Measurements from ENCODE around the gene GBA3. TPM values are rescaled to one million over a fixed set of nuclear protein-coding genes. Genes with fewer than 3 reads are reported as not detected.

GBA3 gene
- total RNA-seq, 1 experiment from 2014 or later: not detected

DNA sequence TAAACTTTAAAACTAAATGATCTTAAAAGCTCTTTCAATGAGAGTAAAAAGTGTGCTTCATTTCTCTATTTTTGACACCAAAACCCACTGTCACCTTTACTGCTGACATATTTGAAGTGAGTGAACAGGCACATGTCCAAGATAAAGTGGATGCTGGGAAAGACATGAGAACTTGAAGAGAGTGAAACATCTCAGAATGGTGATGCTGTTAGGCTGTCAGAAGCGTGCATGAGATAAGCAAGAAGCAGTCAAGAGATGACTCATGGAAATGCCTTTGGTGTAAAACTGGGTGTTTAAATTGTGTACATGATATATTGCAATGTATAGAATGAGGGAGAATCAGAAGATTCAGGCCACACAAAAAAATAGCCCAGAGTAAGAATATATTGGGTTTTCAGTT, 21.8 kb upstream of the GBA3 start:
- H4K20me1 ChIP-seq (ENCODE audit: control insufficient read depth, insufficient read depth, insufficient read length): no peaks in the 10 kb centered on the region
- H3K9ac ChIP-seq (ENCODE audit: extremely low read depth, insufficient read length, low read length): no peak overlapping the region
- no peak for DNase-seq
- no peaks in the 10 kb centered on the region for H3K4me1 ChIP-seq (ENCODE audit: insufficient read depth, low read length)
- no peaks in the 10 kb centered on the region for H3K9me3 Mint-ChIP-seq
- H3K27ac ChIP-seq (ENCODE audit: insufficient read length, low read depth, low read length): no peak overlapping the region
- no peak overlapping the region for H2AFZ ChIP-seq (ENCODE audit: low read length)
- no peaks in the 10 kb centered on the region for H3K79me2 ChIP-seq (ENCODE audit: insufficient read depth, low read length)
- no peak overlapping the region for H2AK5ac ChIP-seq (ENCODE audit: insufficient read length, low read length)
- no peak overlapping the region for H3K27ac Mint-ChIP-seq
- WGBS (ENCODE audit: extremely low coverage, insufficient read length, low lambda C conversion rate): no CpG with 5 or more reads among the region's 1 CpG
- no peaks in the 10 kb centered on the region for H3K27me3 Mint-ChIP-seq (ENCODE audit: low read depth)
- no peak overlapping the region for H3T11ph ChIP-seq (ENCODE audit: low read length)
- H3K79me1 ChIP-seq (ENCODE audit: insufficient read depth, low read depth, low read length, poor library complexity, severe bottlenecking): no peaks in the 10 kb centered on the region
- H3K23ac ChIP-seq (ENCODE audit: insufficient read length, low read depth, low read length): no peak overlapping the region
- H3K4me2 ChIP-seq (ENCODE audit: insufficient read depth, insufficient read length, low read length): no peak overlapping the region
- no peak overlapping the region for H2BK15ac ChIP-seq (ENCODE audit: low read depth, low read length)
- no peaks in the 10 kb centered on the region for H3K27me3 ChIP-seq (ENCODE audit: insufficient read depth, low read length)
- H3K36me3 Mint-ChIP-seq (ENCODE audit: insufficient read depth in 1 of 3, low read depth in 3 of 3): no peaks in the 10 kb centered on the region
- no peak overlapping the region for H4K91ac ChIP-seq (ENCODE audit: insufficient read length, low read depth, low read length)
- no peak overlapping the region for H2BK12ac ChIP-seq (ENCODE audit: insufficient read length, low read depth, low read length)
- H3K4ac ChIP-seq (ENCODE audit: low read depth, low read length): no peak overlapping the region
- H3K56ac ChIP-seq (ENCODE audit: insufficient read length, low read depth, low read length): no peak overlapping the region
- no peaks in the 10 kb centered on the region for H3K9me3 ChIP-seq (ENCODE audit: control insufficient read depth, low read depth, low read length)
- H3K23me2 ChIP-seq (ENCODE audit: insufficient read length, low read depth, low read length, poor library complexity, severe bottlenecking): no peaks in the 10 kb centered on the region
- H4K8ac ChIP-seq (replicated peaks; ENCODE audit: insufficient read length, low read depth, low read length): no peak overlapping the region
- H2BK5ac ChIP-seq (ENCODE audit: insufficient read length, low read length): no peak overlapping the region
- H2BK20ac ChIP-seq (ENCODE audit: low read depth, low read length, poor library complexity, severe bottlenecking): no peak overlapping the region
- H2BK120ac ChIP-seq (ENCODE audit: low read depth, low read length, poor library complexity, severe bottlenecking): no peak overlapping the region
- no peak overlapping the region for H3K4me3 Mint-ChIP-seq
- H3K18ac ChIP-seq (ENCODE audit: insufficient read length, low read depth, low read length): no peak overlapping the region
- H4K5ac ChIP-seq (ENCODE audit: insufficient read length, low read depth, low read length): no peak overlapping the region
- TF ChIP-seq, protein P1, sequence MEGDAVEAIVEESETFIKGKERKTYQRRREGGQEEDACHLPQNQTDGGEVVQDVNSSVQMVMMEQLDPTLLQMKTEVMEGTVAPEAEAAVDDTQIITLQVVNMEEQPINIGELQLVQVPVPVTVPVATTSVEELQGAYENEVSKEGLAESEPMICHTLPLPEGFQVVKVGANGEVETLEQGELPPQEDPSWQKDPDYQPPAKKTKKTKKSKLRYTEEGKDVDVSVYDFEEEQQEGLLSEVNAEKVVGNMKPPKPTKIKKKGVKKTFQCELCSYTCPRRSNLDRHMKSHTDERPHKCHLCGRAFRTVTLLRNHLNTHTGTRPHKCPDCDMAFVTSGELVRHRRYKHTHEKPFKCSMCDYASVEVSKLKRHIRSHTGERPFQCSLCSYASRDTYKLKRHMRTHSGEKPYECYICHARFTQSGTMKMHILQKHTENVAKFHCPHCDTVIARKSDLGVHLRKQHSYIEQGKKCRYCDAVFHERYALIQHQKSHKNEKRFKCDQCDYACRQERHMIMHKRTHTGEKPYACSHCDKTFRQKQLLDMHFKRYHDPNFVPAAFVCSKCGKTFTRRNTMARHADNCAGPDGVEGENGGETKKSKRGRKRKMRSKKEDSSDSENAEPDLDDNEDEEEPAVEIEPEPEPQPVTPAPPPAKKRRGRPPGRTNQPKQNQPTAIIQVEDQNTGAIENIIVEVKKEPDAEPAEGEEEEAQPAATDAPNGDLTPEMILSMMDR (conservative IDR thresholded peaks at IDR 0.05): no peak
- H3K14ac ChIP-seq (ENCODE audit: insufficient read depth, low read length): no peak overlapping the region
- peaks cover 12 to 17% of the 10 kb centered on the region in 2 experiments for H3K4me1 Mint-ChIP-seq
